DND-41 (cell line): Measurements from ENCODE around the gene TCF12.

Experiments
- EZH2 ChIP-seq: IDR thresholded peaks from 3 replicates; pipeline ENCODE4 v1.6.1; 2012; ENCODE audit warnings: borderline replicate concordance, low read depth, mild to moderate bottlenecking, moderate library complexity, low read length, inconsistent platforms; ENCODE audit not compliant: severe bottlenecking
- TF ChIP-seq, protein P1 (sequence below): IDR thresholded peaks from 2 replicates; pipeline ENCODE4 v1.5.1; 2012; ENCODE audit warnings: borderline replicate concordance, low read length, moderate library complexity, mild to moderate bottlenecking; ENCODE audit not compliant: poor library complexity, severe bottlenecking; ENCODE audit errors: extremely low read depth

DNA sequence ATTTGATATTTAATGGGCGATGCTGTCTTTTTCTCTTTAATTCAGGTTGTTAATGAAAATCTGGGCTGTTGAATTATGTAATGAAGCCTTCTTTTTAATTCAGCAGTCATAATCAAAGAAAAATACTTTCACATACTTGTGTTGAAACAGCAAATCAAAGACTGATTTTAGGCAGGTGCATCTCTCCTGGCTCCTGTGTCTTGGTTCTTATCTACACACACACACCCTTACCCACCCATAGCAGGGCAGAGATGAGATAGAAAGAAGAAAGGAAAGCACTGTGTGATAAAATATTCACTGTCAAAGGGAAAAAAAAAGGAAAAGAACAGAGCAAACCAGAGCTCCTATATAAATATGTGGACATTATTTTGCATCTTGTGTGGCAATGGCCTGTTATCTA is 327.3 kb downstream of the TCF12 start:
- no peak for TF ChIP-seq EZH2
- TF ChIP-seq, protein P1, sequence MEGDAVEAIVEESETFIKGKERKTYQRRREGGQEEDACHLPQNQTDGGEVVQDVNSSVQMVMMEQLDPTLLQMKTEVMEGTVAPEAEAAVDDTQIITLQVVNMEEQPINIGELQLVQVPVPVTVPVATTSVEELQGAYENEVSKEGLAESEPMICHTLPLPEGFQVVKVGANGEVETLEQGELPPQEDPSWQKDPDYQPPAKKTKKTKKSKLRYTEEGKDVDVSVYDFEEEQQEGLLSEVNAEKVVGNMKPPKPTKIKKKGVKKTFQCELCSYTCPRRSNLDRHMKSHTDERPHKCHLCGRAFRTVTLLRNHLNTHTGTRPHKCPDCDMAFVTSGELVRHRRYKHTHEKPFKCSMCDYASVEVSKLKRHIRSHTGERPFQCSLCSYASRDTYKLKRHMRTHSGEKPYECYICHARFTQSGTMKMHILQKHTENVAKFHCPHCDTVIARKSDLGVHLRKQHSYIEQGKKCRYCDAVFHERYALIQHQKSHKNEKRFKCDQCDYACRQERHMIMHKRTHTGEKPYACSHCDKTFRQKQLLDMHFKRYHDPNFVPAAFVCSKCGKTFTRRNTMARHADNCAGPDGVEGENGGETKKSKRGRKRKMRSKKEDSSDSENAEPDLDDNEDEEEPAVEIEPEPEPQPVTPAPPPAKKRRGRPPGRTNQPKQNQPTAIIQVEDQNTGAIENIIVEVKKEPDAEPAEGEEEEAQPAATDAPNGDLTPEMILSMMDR, result no peak
